Naive thymus-derived CD4-positive, alpha-beta T cell (primary cell): Measurements from ENCODE around the gene PTPRN2. TPM values are rescaled to one million over a fixed set of nuclear protein-coding genes. Genes with fewer than 3 reads are reported as not detected.

ENCODE experiments used
- ATAC-seq: fragments of 150-1000 bp; cut with Tn5 transposase; 2 replicates; pipeline ENCODE4 v1.10.0; 2021; ENCODE audit warnings: mild to moderate bottlenecking, moderate library complexity
- CTCF ChIA-PET: fragments of 350-600 bp; sonication (Branson Sonifier 250); formaldehyde crosslinking; loops from one replicate; lab custom pipeline; 2021; ENCODE audit warnings: antibody characterized with exemption; lab: Charles Lee
- POLR2A ChIA-PET: fragments of 350-600 bp; sonication (Branson Sonifier 250); formaldehyde crosslinking; loops from one replicate; lab custom pipeline; 2021; ENCODE audit warnings: antibody characterized with exemption, inconsistent platforms; lab: Charles Lee
- DNase-seq, 9 donors: peaks; one replicate each; pipeline versions ENCODE4 v3.0.0 to v3.0.0-alpha.2; 2020 to 2022; ENCODE audit warnings: mixed read lengths in 1 of 9
- H3K27ac ChIP-seq: one replicate; pipeline ENCODE4 v1.7.0; 2013; ENCODE audit warnings: mild to moderate bottlenecking, low read depth, low read length, moderate library complexity
- H3K27me3 ChIP-seq, 2 donors: one replicate each; pipeline ENCODE4 v1.7.0; 2013; ENCODE audit warnings: low read length in 2 of 2, mild to moderate bottlenecking in 2 of 2, moderate library complexity in 2 of 2; ENCODE audit not compliant: control insufficient read depth in 2 of 2, insufficient read depth in 2 of 2
- H3K36me3 ChIP-seq, 3 experiments: 1 replicate in 2 of 3; 2 replicates in 1 of 3; pipeline ENCODE4 v1.7.0; 2013; ENCODE audit warnings: low read length in 3 of 3, mild to moderate bottlenecking in 3 of 3, moderate library complexity in 1 of 3; ENCODE audit not compliant: insufficient read depth in 3 of 3, control insufficient read depth in 2 of 3
- H3K4me1 ChIP-seq, 2 donors: one replicate each; pipeline ENCODE4 v1.7.0; 2013; ENCODE audit warnings: low read length in 2 of 2, mild to moderate bottlenecking in 2 of 2, moderate library complexity in 1 of 2; ENCODE audit not compliant: control insufficient read depth in 2 of 2, insufficient read depth in 2 of 2
- H3K4me3 ChIP-seq: 2 replicates; pipeline ENCODE4 v1.7.0; 2013; ENCODE audit warnings: mild to moderate bottlenecking, low read length
- H3K9me3 ChIP-seq, 3 experiments: 1 replicate in 2 of 3; 2 replicates in 1 of 3; pipeline ENCODE4 v1.7.0; 2013; ENCODE audit warnings: low read length in 3 of 3; ENCODE audit not compliant: control insufficient read depth in 2 of 3
- H3K27ac Mint-ChIP-seq, 9 donors: one replicate each; pipeline ENCODE4 v1.8.0; 2020 to 2022; ENCODE audit warnings: mixed read lengths in 9 of 9, mild to moderate bottlenecking in 8 of 9, moderate library complexity in 5 of 9, inconsistent platforms in 2 of 9
- H3K27me3 Mint-ChIP-seq, 5 donors: one replicate each; pipeline ENCODE4 v1.8.0; 2021 to 2022; ENCODE audit warnings: mixed read lengths in 5 of 5, mild to moderate bottlenecking in 1 of 5
- H3K36me3 Mint-ChIP-seq, 5 donors: one replicate each; pipeline ENCODE4 v1.8.0; 2020 to 2022; ENCODE audit warnings: mixed read lengths in 5 of 5, mild to moderate bottlenecking in 3 of 5, inconsistent platforms in 1 of 5
- H3K4me1 Mint-ChIP-seq, 7 donors: one replicate each; pipeline ENCODE4 v1.8.0; 2020 to 2022; ENCODE audit warnings: mixed read lengths in 7 of 7, mild to moderate bottlenecking in 3 of 7, inconsistent platforms in 1 of 7
- H3K4me3 Mint-ChIP-seq, 10 donors: one replicate each; pipeline ENCODE4 v1.8.0; 2020 to 2022; ENCODE audit warnings: mild to moderate bottlenecking in 10 of 10, mixed read lengths in 10 of 10, moderate library complexity in 6 of 10, inconsistent platforms in 2 of 10
- H3K9me3 Mint-ChIP-seq, 11 donors: one replicate each; pipeline ENCODE4 v1.8.0; 2020 to 2022; ENCODE audit warnings: mixed read lengths in 11 of 11, mild to moderate bottlenecking in 4 of 11, inconsistent platforms in 1 of 11, moderate library complexity in 1 of 11
- intact Hi-C, 2 donors: fragments of 100-400 bp; cut with micrococcal nuclease; formaldehyde crosslinking; loops; one replicate each; pipeline ENCODE4 v1.15.1; 2023
- polyA plus RNA-seq, 2 donors: library from polyadenylated mRNA; unstranded; fragments of 300-500 nt; fragmentation: Illumina TruSeq; gene quantifications; one replicate each; pipeline ENCODE4 v1.2.3, GENCODE V29; 2021
- total RNA-seq, 6 experiments: library from RNA in 5 of 6; stranded (reverse) in 5 of 6; gene quantifications; 1 replicate in 5 of 6; 2 replicates in 1 of 6; pipeline ENCODE4 v1.2.3 and lab custom pipeline; 2021 to 2026

The PTPRN2 gene
- total and polyA plus RNA-seq, 7 experiments from 2014 or later: 0.58 to 2.3 (median 1.4) TPM

GRCh38 chr7:158315326-158315725 is 272.3 kb downstream of the PTPRN2 start:
- Mint-ChIP-seq H3K9me3 (peaks cover 0 to 29% (median 9%) of the 10 kb centered on the region in 11 donors), H3K27me3 (peaks cover 4 to 16% (median 12%) of the 10 kb centered on the region in 5 donors), H3K4me1 (no peaks in the 10 kb centered on the region), H3K27ac (no peak overlapping the region), H3K36me3 (no peaks in the 10 kb centered on the region), H3K4me3 (no peak overlapping the region)
- ChIA-PET POLR2A (no interaction called here), CTCF (no interaction called here)
- Histone ChIP-seq H3K4me1 (no peaks in the 10 kb centered on the region), H3K9me3 (no peaks in the 10 kb centered on the region), H3K4me3 (no peak overlapping the region), H3K27ac (no peak overlapping the region), H3K27me3 (no peaks in the 10 kb centered on the region), H3K36me3 (no peaks in the 10 kb centered on the region)
- intact Hi-C loops: no loop called here
- ATAC-seq (no peak), DNase-seq (no peak)

- no peak overlapping the region for H3K27ac Mint-ChIP-seq
Observed at GRCh38 chr7:158314394-158314793, 273.2 kb downstream of the PTPRN2 start.

GRCh38 chr7:158313931-158314330 is 273.7 kb downstream of the PTPRN2 start:
- ATAC-seq: no peak
- H3K27ac Mint-ChIP-seq: no peak overlapping the region
- DNase-seq: no peak
- H3K36me3 Mint-ChIP-seq: peaks cover 0 to 2% (median 0%) of the 10 kb centered on the region in 5 donors
- peaks cover 4 to 15% (median 12%) of the 10 kb centered on the region in 5 donors for H3K27me3 Mint-ChIP-seq
- peaks cover 0 to 35% (median 18%) of the 10 kb centered on the region in 11 donors for H3K9me3 Mint-ChIP-seq
- no peaks in the 10 kb centered on the region for H3K36me3 ChIP-seq
- H3K27me3 ChIP-seq: no peaks in the 10 kb centered on the region
- H3K27ac ChIP-seq: no peak overlapping the region
- intact Hi-C loops: no loop called here
- no peaks in the 10 kb centered on the region for H3K4me1 ChIP-seq
- no peak overlapping the region for H3K4me3 Mint-ChIP-seq
- H3K4me3 ChIP-seq: no peak overlapping the region
- POLR2A ChIA-PET: no interaction called here
- CTCF ChIA-PET: no interaction called here
- H3K4me1 Mint-ChIP-seq: no peaks in the 10 kb centered on the region
- H3K9me3 ChIP-seq: no peaks in the 10 kb centered on the region

More at GRCh38 chr7:158314394-158314793, 273.2 kb downstream of the PTPRN2 start:
- DNase-seq: no peak
- Mint-ChIP-seq H3K27me3 (peaks cover 4 to 14% (median 12%) of the 10 kb centered on the region in 5 donors), H3K9me3 (peaks cover 0 to 31% (median 18%) of the 10 kb centered on the region in 11 donors), H3K4me3 (no peak overlapping the region), H3K36me3 (peaks cover 0 to 2% (median 0%) of the 10 kb centered on the region in 5 donors), H3K4me1 (no peaks in the 10 kb centered on the region)
- CTCF ChIA-PET: no interaction called here
- Histone ChIP-seq H3K27me3 (no peaks in the 10 kb centered on the region), H3K4me1 (no peaks in the 10 kb centered on the region), H3K4me3 (no peak overlapping the region), H3K27ac (no peak overlapping the region), H3K9me3 (no peaks in the 10 kb centered on the region), H3K36me3 (no peaks in the 10 kb centered on the region)
- intact Hi-C loops: no loop called here
- no peak for ATAC-seq
- POLR2A ChIA-PET: no interaction called here

GRCh38 chr7:158312789-158313188 is 274.8 kb downstream of the PTPRN2 start:
- no peak overlapping the region for H3K4me3 ChIP-seq
- DNase-seq (no peak), ATAC-seq (no peak)
- no peak overlapping the region for H3K27ac Mint-ChIP-seq
- no peak overlapping the region for H3K27ac ChIP-seq
- H3K4me1 ChIP-seq: no peaks in the 10 kb centered on the region
- intact Hi-C loops: no loop called here
- peaks cover 0 to 2% (median 0%) of the 10 kb centered on the region in 5 donors for H3K36me3 Mint-ChIP-seq
- ChIA-PET CTCF (no interaction called here), POLR2A (no interaction called here)
- H3K4me1 Mint-ChIP-seq: no peaks in the 10 kb centered on the region
- no peak overlapping the region for H3K4me3 Mint-ChIP-seq
- H3K9me3 Mint-ChIP-seq: peaks cover 6 to 41% (median 18%) of the 10 kb centered on the region in 11 donors
- peaks cover 4 to 15% (median 12%) of the 10 kb centered on the region in 5 donors for H3K27me3 Mint-ChIP-seq
- H3K27me3 ChIP-seq: no peaks in the 10 kb centered on the region
- peaks cover 0 to 1% (median 0%) of the 10 kb centered on the region in 3 experiments for H3K9me3 ChIP-seq
- H3K36me3 ChIP-seq: no peaks in the 10 kb centered on the region

GRCh38 chr7:158311791-158312190 is 275.8 kb downstream of the PTPRN2 start:
- POLR2A ChIA-PET: no interaction called here
- H3K4me3 ChIP-seq: no peak overlapping the region
- CTCF ChIA-PET: no interaction called here
- H3K27me3 ChIP-seq: no peaks in the 10 kb centered on the region
- no peaks in the 10 kb centered on the region for H3K36me3 ChIP-seq
- H3K4me1 ChIP-seq: no peaks in the 10 kb centered on the region
- Mint-ChIP-seq H3K4me3 (no peak overlapping the region), H3K4me1 (no peaks in the 10 kb centered on the region), H3K36me3 (peaks cover 0 to 2% (median 0%) of the 10 kb centered on the region in 5 donors), H3K27me3 (peaks cover 0 to 12% (median 7%) of the 10 kb centered on the region in 5 donors), H3K27ac (no peak overlapping the region), H3K9me3 (peaks cover 11 to 51% (median 21%) of the 10 kb centered on the region in 11 donors)
- ATAC-seq (no peak), DNase-seq (no peak)
- H3K27ac ChIP-seq: no peak overlapping the region
- H3K9me3 ChIP-seq: peaks cover 0 to 8% (median 0%) of the 10 kb centered on the region in 3 experiments
- intact Hi-C loops: no loop called here

- Histone ChIP-seq H3K27me3 (no peaks in the 10 kb centered on the region), H3K9me3 (peaks cover 0 to 10% (median 0%) of the 10 kb centered on the region in 3 experiments), H3K4me1 (no peaks in the 10 kb centered on the region), H3K4me3 (no peak overlapping the region), H3K27ac (no peak overlapping the region), H3K36me3 (no peaks in the 10 kb centered on the region)
- Mint-ChIP-seq H3K4me3 (no peak overlapping the region), H3K27ac (no peak overlapping the region), H3K27me3 (peaks cover 0 to 12% (median 5%) of the 10 kb centered on the region in 5 donors), H3K36me3 (peaks cover 0 to 4% (median 0%) of the 10 kb centered on the region in 5 donors), H3K4me1 (no peaks in the 10 kb centered on the region), H3K9me3 (peaks cover 14 to 58% (median 23%) of the 10 kb centered on the region in 11 donors)
- no peak for DNase-seq
- ATAC-seq: no peak
- POLR2A ChIA-PET: no interaction called here
- intact Hi-C loops: no loop called here
- CTCF ChIA-PET: no interaction called here
Observed at GRCh38 chr7:158310924-158311666, 276.5 kb downstream of the PTPRN2 start.
